ENCODE data around the gene PRICKLE1. TPM values are rescaled to one million over a fixed set of nuclear protein-coding genes. Genes with fewer than 3 reads are reported as not detected.

Gene PRICKLE1
- total RNA-seq, 1 experiment from 2014 or later, result 34.6 TPM

GRCh38 chr12:42590330-42590934 is 886 bp upstream of the PRICKLE1 start:
- no peak for DNase-seq (ENCODE audit: extremely low read depth, low read depth)

- no peak for DNase-seq (ENCODE audit: extremely low read depth, low read depth)
Observed at GRCh38 chr12:42588524-42589464, 752 bp downstream of the PRICKLE1 start.

DNA sequence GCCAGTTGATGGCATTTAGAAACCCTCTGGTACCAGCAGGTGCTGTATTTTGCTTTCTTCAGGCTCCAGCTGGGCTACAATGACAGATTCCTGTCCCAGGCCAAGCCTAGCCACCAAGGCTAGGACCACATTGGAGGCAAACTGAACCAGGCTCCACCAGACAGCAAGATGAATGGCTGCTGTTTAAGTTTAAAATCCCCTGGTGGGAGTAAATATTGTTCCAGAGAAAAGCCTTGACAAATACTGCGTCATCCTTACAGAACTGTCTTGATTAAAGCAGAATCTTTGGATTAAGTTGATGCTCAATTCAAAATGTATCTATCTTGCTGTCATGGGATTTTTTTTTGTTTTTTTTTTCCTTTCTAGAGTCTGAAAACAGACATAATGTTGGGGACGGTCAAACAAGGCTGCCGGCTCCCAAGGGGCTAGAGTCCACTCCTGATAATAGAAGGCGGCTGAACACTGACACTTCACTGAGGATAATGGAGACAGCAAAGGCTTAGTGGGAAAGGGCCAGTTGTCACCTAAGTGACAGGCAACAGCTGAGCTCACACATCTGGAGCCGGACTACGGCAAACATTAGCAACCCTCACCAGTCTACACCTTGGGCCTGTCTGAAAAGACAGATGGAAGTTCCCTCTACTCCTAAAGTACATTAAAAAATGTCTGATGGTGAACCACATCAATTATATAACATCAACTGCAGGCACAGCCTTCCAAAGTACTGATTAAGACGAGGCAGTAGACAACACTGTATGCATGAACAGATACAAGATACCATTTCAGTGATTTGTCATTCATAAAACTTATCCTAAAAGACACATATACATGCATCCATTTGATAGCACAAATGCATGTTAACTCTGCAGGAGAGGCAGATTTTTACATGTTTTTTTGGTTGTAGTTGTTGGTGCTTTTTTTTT is 1.7 kb downstream of the PRICKLE1 start:
- no peak for DNase-seq (ENCODE audit: extremely low read depth, low read depth)

DNA sequence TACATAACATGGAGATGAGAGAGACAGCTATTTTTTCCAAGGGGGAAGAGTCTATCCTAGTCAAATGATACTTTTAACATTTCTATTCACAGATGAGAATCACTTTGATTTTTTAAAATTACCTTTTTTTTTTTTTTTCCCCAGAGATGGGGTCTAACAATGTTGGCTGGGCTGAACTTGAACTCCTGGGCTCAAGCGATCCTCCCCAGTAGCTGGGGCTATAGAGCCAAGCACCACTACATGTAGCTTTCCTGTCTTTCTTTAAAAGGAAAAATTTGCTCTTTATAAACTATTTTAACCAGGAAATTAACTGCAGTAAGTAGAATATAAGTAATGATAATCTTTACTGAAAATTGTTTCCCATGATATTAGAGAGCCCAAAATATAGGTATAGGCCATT is 3.3 kb downstream of the PRICKLE1 start:
- DNase-seq (ENCODE audit: extremely low read depth, low read depth), result no peak

- DNase-seq (ENCODE audit: extremely low read depth, low read depth), result no peak
Observed at GRCh38 chr12:42585841-42586216, 3.7 kb downstream of the PRICKLE1 start.

DNA sequence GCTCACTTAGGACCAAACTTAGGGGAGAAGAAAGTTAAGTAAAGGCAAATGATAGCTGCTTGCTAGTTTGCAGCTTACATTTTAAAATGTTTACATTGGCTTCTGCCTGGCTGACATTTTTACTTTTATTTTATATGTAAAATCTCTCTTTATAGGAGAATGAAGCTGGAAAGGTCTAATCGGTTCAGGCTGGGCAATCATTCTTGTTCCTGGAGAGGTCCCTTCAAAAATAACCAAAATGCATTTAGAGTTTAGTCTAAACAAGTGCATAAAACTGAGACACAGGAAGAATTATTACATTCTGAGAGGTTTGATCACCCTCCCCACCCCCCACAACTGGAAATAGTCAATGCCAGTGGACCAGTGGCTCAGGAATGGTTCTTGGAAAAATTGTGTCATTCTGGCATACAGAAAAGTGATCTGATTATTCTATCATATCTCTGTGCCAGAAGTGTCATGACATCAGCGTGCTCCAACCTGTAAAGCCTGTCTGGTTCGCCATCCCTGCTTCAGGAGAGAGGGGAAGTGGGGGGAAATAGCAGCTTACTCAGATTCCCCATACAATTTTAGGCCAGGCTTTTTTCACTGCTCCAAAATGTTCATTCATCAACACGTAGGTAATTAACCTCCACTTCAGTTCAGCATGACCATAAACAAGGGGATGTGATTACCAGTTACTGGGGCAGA is 4.2 kb downstream of the PRICKLE1 start:
- DNase-seq (ENCODE audit: extremely low read depth, low read depth), result no peak

DNA sequence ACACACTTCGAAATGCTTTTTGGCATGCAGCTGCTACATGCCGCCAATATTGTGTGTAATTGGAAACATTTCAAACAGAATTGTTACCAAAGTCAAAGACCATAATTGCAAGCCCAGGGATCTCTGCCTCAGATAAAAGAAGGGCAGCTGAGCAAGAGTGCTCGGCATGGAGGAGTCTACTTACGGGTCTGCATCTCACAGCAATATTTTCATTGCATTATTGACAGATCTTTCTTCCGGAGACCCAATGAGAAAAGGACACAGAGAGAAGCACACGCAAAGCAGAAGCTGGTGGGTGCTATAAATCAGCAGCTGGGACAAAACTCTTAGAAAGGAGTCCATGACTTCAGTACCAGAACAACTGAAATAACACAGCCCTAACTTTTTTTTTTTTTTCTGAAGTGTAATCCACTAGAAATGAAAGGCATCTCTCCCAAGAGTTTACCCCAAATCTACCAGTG is 4.9 kb downstream of the PRICKLE1 start:
- DNase-seq (ENCODE audit: extremely low read depth, low read depth), result no peak

DNA sequence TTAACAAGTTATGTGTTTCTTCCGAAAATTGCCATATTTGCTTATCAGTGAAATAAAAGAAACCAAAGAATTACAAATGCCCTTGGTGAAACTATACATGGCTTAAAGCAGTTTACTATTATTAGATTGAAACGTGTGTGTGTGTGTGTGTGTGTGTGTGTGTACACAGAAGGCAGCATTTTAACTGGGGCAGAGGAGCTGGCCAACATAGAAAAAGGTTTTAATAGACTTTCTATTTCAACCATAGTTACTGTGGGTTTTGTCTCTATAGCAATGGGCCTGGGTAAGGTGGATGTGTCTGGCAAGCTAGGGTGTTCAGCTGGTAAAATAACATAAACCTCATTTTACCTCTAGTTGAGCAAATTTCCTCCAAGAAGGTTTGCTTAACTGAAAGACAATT is 6.5 kb downstream of the PRICKLE1 start:
- no peak for DNase-seq (ENCODE audit: extremely low read depth, low read depth)

GRCh38 chr12:42582498-42582897 is 7.0 kb downstream of the PRICKLE1 start:
- no peak for DNase-seq (ENCODE audit: extremely low read depth, low read depth)

DNA sequence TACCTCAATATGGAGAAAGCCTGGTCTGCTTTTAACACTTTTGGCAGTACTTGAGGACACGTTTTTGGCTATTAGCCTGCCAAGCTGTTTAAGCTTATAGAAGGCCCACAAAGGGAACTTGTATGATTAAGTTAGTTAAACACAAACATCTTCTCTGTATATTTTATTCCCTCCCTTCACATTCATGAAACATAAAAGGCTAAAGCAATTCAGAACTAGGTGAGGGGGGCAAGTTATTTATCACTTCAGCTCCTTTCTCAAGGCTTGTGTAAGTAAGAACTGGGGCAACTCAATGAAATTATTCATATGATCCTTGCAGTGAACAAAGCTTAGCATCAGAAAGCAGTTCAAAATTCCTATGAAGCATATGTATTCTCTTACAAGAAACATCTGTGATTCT is 7.5 kb downstream of the PRICKLE1 start:
- DNase-seq (ENCODE audit: extremely low read depth, low read depth), result no peak

DNA sequence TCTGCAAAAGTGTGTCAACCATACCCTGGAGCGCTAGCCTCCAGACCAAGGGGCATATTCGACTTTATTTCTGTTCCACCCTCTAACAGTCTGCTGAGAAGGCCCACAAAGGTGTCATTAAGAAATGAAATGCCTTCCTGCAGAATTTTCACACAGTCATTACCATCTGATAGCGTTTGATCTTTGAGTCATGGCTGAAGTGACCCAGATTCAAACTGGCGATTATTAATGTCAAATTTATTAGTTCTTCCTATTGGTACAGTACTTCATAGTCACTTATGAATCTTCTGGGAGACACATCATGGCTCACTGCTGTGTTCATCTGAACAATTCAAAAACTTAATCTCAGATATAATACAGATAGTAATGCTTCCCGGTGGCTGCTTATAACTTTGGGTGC is 13.2 kb downstream of the PRICKLE1 start:
- no peak for DNase-seq (ENCODE audit: extremely low read depth, low read depth)

GRCh38 chr12:42575717-42576116 is 13.8 kb downstream of the PRICKLE1 start:
- DNase-seq (ENCODE audit: extremely low read depth, low read depth), result no peak

GRCh38 chr12:42574851-42575266 is 14.7 kb downstream of the PRICKLE1 start:
- no peak for DNase-seq (ENCODE audit: extremely low read depth, low read depth)

DNA sequence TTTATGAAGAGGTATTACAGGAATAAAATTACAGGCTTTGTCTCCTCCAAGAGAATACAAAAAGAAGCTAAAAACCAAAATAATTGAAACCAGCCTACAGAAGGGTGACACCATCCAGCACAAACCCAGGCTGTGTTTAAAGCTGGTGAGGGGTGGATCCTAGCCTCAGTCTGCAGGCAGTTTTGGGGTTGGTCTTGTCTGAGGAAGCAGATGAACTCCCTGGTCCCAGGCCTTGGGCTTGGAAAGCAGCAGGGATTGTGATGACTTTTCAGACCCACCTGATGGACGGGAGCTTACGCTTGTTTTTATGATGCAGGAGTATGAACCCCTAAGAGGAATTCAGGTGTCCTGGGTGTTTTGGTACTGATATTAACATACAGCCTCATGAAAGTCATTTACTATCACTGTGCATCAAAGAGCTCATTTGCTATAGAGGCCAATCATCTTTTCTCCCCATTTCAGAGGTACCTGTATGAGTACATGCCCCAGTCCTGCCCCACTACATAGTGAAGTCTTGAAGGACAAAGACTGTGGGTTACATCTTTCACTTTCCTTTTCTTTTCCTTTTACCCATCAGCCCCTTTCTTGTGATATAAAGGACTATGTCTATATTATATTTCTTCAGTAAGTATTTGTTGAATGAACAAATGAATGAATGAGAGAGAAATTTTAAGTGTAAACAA is 18.1 kb downstream of the PRICKLE1 start:
- no peak for DNase-seq (ENCODE audit: extremely low read depth, low read depth)

- DNase-seq (ENCODE audit: extremely low read depth, low read depth), result no peak
Observed at GRCh38 chr12:42570076-42570475, 19.5 kb downstream of the PRICKLE1 start.

DNA sequence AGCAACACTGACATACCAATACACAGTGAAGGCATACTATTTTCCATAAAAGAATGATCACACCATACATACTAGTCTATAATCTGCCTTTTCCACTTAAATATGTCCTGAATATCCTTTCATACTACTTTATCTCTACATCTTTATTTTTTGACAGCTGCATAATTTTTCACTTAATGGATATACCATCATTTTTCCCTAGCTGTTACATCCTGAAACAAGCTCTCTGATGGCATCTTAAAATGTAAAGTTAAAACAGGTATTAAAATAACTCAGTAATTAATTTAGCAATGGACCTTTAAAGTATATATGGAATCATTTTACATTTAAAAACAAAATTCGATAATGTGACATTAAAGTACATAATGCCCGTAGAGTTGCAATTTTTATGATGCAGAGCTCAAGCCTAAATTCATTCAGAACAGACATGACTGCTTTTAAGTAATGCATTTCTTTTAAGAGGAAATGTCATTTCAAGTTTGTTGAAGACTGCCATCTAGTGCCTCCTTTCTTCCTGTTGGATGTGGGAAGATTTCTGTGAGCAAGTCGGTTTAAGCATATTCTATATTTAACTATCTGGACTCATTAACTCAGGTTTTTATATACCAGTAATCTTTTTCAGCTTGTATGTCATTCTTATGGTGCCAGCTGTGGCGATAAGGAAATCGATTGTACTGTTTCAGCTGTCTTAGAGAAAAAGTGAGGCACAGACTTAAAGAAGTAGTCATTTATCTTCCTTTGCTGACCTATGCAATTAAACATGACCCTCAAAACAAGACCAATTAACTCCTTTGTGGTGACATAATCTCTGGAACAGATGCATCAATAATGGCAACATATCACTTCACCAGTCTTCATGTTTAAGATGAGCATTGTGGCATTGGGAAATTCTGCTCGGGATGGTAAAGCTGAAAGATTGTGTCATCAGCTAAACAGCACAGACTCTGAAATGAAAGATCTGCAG is 20.3 kb downstream of the PRICKLE1 start:
- DNase-seq (ENCODE audit: extremely low read depth, low read depth), result peak; percentile 74

GRCh38 chr12:42565633-42566032 is 23.9 kb downstream of the PRICKLE1 start:
- DNase-seq (ENCODE audit: extremely low read depth, low read depth), result no peak

GRCh38 chr12:42564996-42565395 is 24.6 kb downstream of the PRICKLE1 start:
- no peak for DNase-seq (ENCODE audit: extremely low read depth, low read depth)

- no peak for DNase-seq (ENCODE audit: extremely low read depth, low read depth)
Observed at GRCh38 chr12:42564556-42564955, 25.0 kb downstream of the PRICKLE1 start.

Data from NCI-H460 (cell line).